Tibial nerve (tissue), 3 donors: Measurements from ENCODE around the gene LRFN4.
"Not testable (repeated sequence)": the region's sequence is repeated elsewhere in the genome, so short reads cannot be mapped to it uniquely, and the experiment has no call there.

Experiments
- POLR2A ChIP-seq, 2 donors: fragments of 450-650 bp; IDR thresholded peaks; one replicate each; pipeline ENCODE4 v1.6.1; 2017; ENCODE audit warnings: antibody characterized with exemption in 2 of 2, mild to moderate bottlenecking in 2 of 2, moderate library complexity in 2 of 2
- TF ChIP-seq, protein P1 (sequence below), 5 experiments: fragments of 200-600 bp in 3 of 5; fragments of 450-650 bp in 2 of 5; sonication (generic) in 3 of 5; IDR thresholded peaks; one replicate each; pipeline ENCODE4 v1.5.1; 2016 to 2019; ENCODE audit warnings: antibody characterized with exemption in 5 of 5, mild to moderate bottlenecking in 3 of 5, moderate library complexity in 2 of 5

DNA sequence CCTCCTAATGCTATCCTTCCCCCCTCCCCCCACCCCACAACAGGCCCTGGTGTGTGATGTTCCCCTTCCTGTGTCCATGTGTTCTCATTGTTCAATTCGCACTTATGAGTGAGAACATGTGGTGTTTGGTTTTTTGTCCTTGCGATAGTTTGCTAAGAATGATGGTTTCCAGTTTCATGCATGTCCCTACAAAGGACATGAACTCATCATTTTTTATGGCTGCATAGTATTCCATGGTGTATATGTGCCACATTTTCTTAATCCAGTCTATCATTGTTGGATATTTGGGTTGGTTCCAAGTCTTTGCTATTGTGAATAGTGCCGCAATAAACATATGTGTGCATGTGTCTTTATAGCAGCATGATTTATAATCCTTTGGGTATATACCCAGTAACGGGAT, 32.3 kb upstream of the LRFN4 start:
- TF ChIP-seq, protein P1, sequence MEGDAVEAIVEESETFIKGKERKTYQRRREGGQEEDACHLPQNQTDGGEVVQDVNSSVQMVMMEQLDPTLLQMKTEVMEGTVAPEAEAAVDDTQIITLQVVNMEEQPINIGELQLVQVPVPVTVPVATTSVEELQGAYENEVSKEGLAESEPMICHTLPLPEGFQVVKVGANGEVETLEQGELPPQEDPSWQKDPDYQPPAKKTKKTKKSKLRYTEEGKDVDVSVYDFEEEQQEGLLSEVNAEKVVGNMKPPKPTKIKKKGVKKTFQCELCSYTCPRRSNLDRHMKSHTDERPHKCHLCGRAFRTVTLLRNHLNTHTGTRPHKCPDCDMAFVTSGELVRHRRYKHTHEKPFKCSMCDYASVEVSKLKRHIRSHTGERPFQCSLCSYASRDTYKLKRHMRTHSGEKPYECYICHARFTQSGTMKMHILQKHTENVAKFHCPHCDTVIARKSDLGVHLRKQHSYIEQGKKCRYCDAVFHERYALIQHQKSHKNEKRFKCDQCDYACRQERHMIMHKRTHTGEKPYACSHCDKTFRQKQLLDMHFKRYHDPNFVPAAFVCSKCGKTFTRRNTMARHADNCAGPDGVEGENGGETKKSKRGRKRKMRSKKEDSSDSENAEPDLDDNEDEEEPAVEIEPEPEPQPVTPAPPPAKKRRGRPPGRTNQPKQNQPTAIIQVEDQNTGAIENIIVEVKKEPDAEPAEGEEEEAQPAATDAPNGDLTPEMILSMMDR (IDR thresholded peaks at IDR 0.05) = not testable (repeated sequence)
- TF ChIP-seq POLR2A (IDR thresholded peaks at IDR 0.05) = not testable (repeated sequence)
